Panc1 (cell line): ENCODE measurements around the gene ITGBL1. TPM values are rescaled to one million over a fixed set of nuclear protein-coding genes. Genes with fewer than 3 reads are reported as not detected.

Source experiments
- ATAC-seq: fragments of 200-7000 bp; cut with Tn5 transposase; 2 replicates; pipeline ENCODE4 v1.9.1; 2020; ENCODE audit warnings: mild to moderate bottlenecking, moderate library complexity
- BruUV-seq: library from RNA; stranded (reverse); fragments of 400-500 nt; replicated peaks from 2 replicates; lab custom pipeline; 2021; lab: Mats Ljungman, UMichigan
- CTCF ChIA-PET: fragments of 300-600 bp; sonication (Branson Sonifier 250); formaldehyde crosslinking; loops from one replicate; lab custom pipeline; 2022; ENCODE audit warnings: antibody characterized with exemption; lab: Charles Lee
- POLR2A ChIA-PET: fragments of 300-600 bp; sonication (Branson Sonifier 250); formaldehyde crosslinking; loops from one replicate; lab custom pipeline; 2022; ENCODE audit warnings: antibody characterized with exemption; lab: Charles Lee
- DNase-seq: peaks from one replicate; pipeline ENCODE4 v3.0.0-alpha.2; 2010; ENCODE audit warnings: low read depth, low spot score
- H3K27ac ChIP-seq: 2 replicates; pipeline ENCODE4 v1.5.1; 2011; ENCODE audit warnings: mild to moderate bottlenecking, low read length, inconsistent platforms
- H3K27me3 ChIP-seq: fragments of 200-500 bp; sonication (Bioruptor generic); 2 replicates; pipeline ENCODE4 v1.6.0; 2014; ENCODE audit warnings: low read length, inconsistent platforms; ENCODE audit not compliant: control insufficient read depth, insufficient read depth
- H3K36me3 ChIP-seq: fragments of 200-500 bp; sonication (Bioruptor generic); 2 replicates; pipeline ENCODE4 v1.5.1; 2014; ENCODE audit warnings: inconsistent platforms, mild to moderate bottlenecking, low read length, moderate library complexity; ENCODE audit not compliant: control insufficient read depth, insufficient read depth
- H3K4me1 ChIP-seq: 2 replicates; pipeline ENCODE4 v1.5.1; 2011; ENCODE audit warnings: inconsistent platforms, mild to moderate bottlenecking, low read length, moderate library complexity; ENCODE audit not compliant: control insufficient read depth, insufficient read depth
- H3K4me3 ChIP-seq, 2 experiments: 2 replicates each; pipeline ENCODE4 v1.5.1; 2011 to 2012; ENCODE audit warnings: low read depth in 2 of 2, low read length in 2 of 2, mild to moderate bottlenecking in 2 of 2, inconsistent platforms in 1 of 2, moderate library complexity in 1 of 2
- H3K9me3 ChIP-seq: fragments of 200-500 bp; sonication (Bioruptor generic); 2 replicates; pipeline ENCODE4 v1.5.1; 2014; ENCODE audit warnings: low read depth, mild to moderate bottlenecking, inconsistent platforms, low read length, moderate library complexity; ENCODE audit not compliant: control insufficient read depth, insufficient read depth
- POLR2AphosphoS5 ChIP-seq: IDR thresholded peaks from 2 replicates; pipeline ENCODE4 v1.6.1; 2012; ENCODE audit warnings: mild to moderate bottlenecking, low read depth, low read length, moderate library complexity
- SIN3A ChIP-seq: IDR thresholded peaks from 2 replicates; pipeline ENCODE4 v1.6.1; 2012; ENCODE audit warnings: low read depth, mild to moderate bottlenecking, low read length, moderate library complexity, borderline replicate concordance; ENCODE audit not compliant: insufficient read depth
- TCF7L2 ChIP-seq: IDR thresholded peaks from 2 replicates; pipeline ENCODE4 v1.6.1; 2011; ENCODE audit warnings: mild to moderate bottlenecking, low read depth, low read length, inconsistent platforms
- in situ Hi-C: cut with HindIII; loops from 2 replicates; pipeline ENCODE4 v1.10.0; 2016; ENCODE audit warnings: low sequenced_read_pairs, low pct_unique_long_range_greater_than_20kb
- intact Hi-C: fragments of 100-400 bp; cut with micrococcal nuclease; formaldehyde crosslinking; loops from one replicate; pipeline ENCODE4 v1.10.0; 2022; ENCODE audit not compliant: unreplicated experiment
- total RNA-seq: library from RNA; stranded (reverse); gene quantifications from one replicate; pipeline ENCODE4 v1.2.1, GENCODE V29; 2021; ENCODE audit not compliant: unreplicated experiment
- TF ChIP-seq, protein P1 (sequence below): fragments of 450-650 bp; IDR thresholded peaks from 2 replicates; pipeline ENCODE4 v1.5.1; 2017; ENCODE audit warnings: mild to moderate bottlenecking
- TF ChIP-seq, protein P2 (sequence below), 2 experiments: IDR thresholded peaks; 2 replicates each; pipeline ENCODE4 v1.6.1; 2011 to 2012; ENCODE audit warnings: low read depth in 2 of 2, control low read depth in 1 of 2, low read length in 1 of 2, mild to moderate bottlenecking in 1 of 2, moderate library complexity in 1 of 2; ENCODE audit not compliant: insufficient read depth in 1 of 2

ITGBL1 gene
- total RNA-seq, 1 experiment from 2014 or later = 14.3 TPM

- Histone ChIP-seq H3K9me3 (no peaks in the 10 kb centered on the region), H3K27ac (no peak overlapping the region), H3K27me3 (no peaks in the 10 kb centered on the region), H3K4me3 (no peak overlapping the region), H3K4me1 (no peaks in the 10 kb centered on the region), H3K36me3 (no peaks in the 10 kb centered on the region)
- DNase-seq = no peak
- intact Hi-C loops (no loop called here), in situ Hi-C loops (no loop called here)
- TF ChIP-seq, protein P1, sequence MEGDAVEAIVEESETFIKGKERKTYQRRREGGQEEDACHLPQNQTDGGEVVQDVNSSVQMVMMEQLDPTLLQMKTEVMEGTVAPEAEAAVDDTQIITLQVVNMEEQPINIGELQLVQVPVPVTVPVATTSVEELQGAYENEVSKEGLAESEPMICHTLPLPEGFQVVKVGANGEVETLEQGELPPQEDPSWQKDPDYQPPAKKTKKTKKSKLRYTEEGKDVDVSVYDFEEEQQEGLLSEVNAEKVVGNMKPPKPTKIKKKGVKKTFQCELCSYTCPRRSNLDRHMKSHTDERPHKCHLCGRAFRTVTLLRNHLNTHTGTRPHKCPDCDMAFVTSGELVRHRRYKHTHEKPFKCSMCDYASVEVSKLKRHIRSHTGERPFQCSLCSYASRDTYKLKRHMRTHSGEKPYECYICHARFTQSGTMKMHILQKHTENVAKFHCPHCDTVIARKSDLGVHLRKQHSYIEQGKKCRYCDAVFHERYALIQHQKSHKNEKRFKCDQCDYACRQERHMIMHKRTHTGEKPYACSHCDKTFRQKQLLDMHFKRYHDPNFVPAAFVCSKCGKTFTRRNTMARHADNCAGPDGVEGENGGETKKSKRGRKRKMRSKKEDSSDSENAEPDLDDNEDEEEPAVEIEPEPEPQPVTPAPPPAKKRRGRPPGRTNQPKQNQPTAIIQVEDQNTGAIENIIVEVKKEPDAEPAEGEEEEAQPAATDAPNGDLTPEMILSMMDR = no peak
- TF ChIP-seq TCF7L2 = no peak
- TF ChIP-seq SIN3A = no peak
- TF ChIP-seq, protein P2, sequence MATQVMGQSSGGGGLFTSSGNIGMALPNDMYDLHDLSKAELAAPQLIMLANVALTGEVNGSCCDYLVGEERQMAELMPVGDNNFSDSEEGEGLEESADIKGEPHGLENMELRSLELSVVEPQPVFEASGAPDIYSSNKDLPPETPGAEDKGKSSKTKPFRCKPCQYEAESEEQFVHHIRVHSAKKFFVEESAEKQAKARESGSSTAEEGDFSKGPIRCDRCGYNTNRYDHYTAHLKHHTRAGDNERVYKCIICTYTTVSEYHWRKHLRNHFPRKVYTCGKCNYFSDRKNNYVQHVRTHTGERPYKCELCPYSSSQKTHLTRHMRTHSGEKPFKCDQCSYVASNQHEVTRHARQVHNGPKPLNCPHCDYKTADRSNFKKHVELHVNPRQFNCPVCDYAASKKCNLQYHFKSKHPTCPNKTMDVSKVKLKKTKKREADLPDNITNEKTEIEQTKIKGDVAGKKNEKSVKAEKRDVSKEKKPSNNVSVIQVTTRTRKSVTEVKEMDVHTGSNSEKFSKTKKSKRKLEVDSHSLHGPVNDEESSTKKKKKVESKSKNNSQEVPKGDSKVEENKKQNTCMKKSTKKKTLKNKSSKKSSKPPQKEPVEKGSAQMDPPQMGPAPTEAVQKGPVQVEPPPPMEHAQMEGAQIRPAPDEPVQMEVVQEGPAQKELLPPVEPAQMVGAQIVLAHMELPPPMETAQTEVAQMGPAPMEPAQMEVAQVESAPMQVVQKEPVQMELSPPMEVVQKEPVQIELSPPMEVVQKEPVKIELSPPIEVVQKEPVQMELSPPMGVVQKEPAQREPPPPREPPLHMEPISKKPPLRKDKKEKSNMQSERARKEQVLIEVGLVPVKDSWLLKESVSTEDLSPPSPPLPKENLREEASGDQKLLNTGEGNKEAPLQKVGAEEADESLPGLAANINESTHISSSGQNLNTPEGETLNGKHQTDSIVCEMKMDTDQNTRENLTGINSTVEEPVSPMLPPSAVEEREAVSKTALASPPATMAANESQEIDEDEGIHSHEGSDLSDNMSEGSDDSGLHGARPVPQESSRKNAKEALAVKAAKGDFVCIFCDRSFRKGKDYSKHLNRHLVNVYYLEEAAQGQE (IDR thresholded peaks at IDR 0.05; ENCODE audit: insufficient read depth in 1 of 2, low read depth in 2 of 2, low read length in 1 of 2) = no peak
- TF ChIP-seq POLR2AphosphoS5 = no peak
- ATAC-seq = no peak
- POLR2A ChIA-PET = no interaction called here
- CTCF ChIA-PET = no interaction called here
- no TSS peak for BruUV-seq
These were observed 104.2 kb downstream of the ITGBL1 start for GRCh38 chr13:101556676-101557123.

GRCh38 chr13:101565317-101565716 lies 112.8 kb downstream of the ITGBL1 start:
- ChIA-PET CTCF (no interaction called here), POLR2A (no interaction called here)
- in situ Hi-C loops = no loop called here
- intact Hi-C loops = no loop called here
- Histone ChIP-seq H3K4me3 (no peak overlapping the region), H3K36me3 (no peaks in the 10 kb centered on the region), H3K27ac (no peak overlapping the region), H3K4me1 (peaks cover 6% of the 10 kb centered on the region), H3K27me3 (no peaks in the 10 kb centered on the region), H3K9me3 (no peaks in the 10 kb centered on the region)
- ATAC-seq (no peak), DNase-seq (no peak)
- TF ChIP-seq, protein P1 = no peak
- TF ChIP-seq POLR2AphosphoS5 (no peak), TCF7L2 (no peak), SIN3A (no peak)
- TF ChIP-seq, protein P2 (IDR thresholded peaks at IDR 0.05; ENCODE audit: insufficient read depth in 1 of 2, low read depth in 2 of 2, low read length in 1 of 2) = no peak
- no TSS peak for BruUV-seq
